Thoracic aorta (tissue), 2 donors: ENCODE results near the gene STX16. TPM values are rescaled to one million over a fixed set of nuclear protein-coding genes. Genes with fewer than 3 reads are reported as not detected.
"Not testable (repeated sequence)": the region's sequence is repeated elsewhere in the genome, so short reads cannot be mapped to it uniquely, and the experiment has no call there.

ENCODE experiments used
- ATAC-seq: fragments of 150-250 bp; one replicate; pipeline ENCODE4 v1.8.0; 2017; ENCODE audit warnings: low read depth; ENCODE audit not compliant: insufficient number of reproducible peaks, low FRiP score
- DNase-seq: peaks from one replicate; pipeline ENCODE4 v3.0.0-alpha.2; 2020; ENCODE audit warnings: low spot score
- H3K27ac ChIP-seq, 2 donors: fragments of 200-600 bp; sonication (generic); 1 replicate in 1 of 2; 2 replicates in 1 of 2; pipeline ENCODE4 v1.5.1; 2016; ENCODE audit warnings: mild to moderate bottlenecking in 2 of 2, moderate library complexity in 2 of 2
- H3K27me3 ChIP-seq: fragments of 200-600 bp; sonication (generic); replicated peaks from 2 replicates; pipeline ENCODE4 v1.6.0; 2016; ENCODE audit warnings: mild to moderate bottlenecking; ENCODE audit not compliant: insufficient read depth
- H3K36me3 ChIP-seq: fragments of 200-600 bp; sonication (generic); one replicate; pipeline ENCODE4 v1.5.1; 2016
- H3K4me1 ChIP-seq, 2 donors: fragments of 200-600 bp; sonication (generic); 1 replicate in 1 of 2; 2 replicates in 1 of 2; pipeline versions ENCODE4 v1.5.1 to v1.6.0; 2016; ENCODE audit warnings: low read depth in 2 of 2, mild to moderate bottlenecking in 1 of 2; ENCODE audit not compliant: control insufficient read depth in 1 of 2
- H3K4me3 ChIP-seq: fragments of 200-600 bp; sonication (generic); 2 replicates; pipeline ENCODE4 v1.5.1; 2016; ENCODE audit warnings: mild to moderate bottlenecking
- H3K9me3 ChIP-seq: fragments of 200-600 bp; sonication (generic); 2 replicates; pipeline ENCODE4 v1.5.1; 2016
- CTCF ChIP-seq: fragments of 200-600 bp; sonication (generic); IDR thresholded peaks from one replicate; pipeline ENCODE4 v1.5.1; 2019; ENCODE audit warnings: antibody characterized with exemption
- total RNA-seq, 2 donors: library from RNA; depleted of rRNA; stranded (reverse); fragments of >200 nt; gene quantifications; one replicate each; pipeline versions ENCODE4 v1.1.0 to v1.2.3, GENCODE V29; 2016

Gene STX16
- total RNA-seq, 2 donors from 2014 or later: 66.3 to 109 TPM

- Histone ChIP-seq H3K4me1 (peaks cover 7 to 38% of the 10 kb centered on the region in 2 donors), H3K27me3 (no peaks in the 10 kb centered on the region), H3K4me3 (no peak overlapping the region), H3K9me3 (no peaks in the 10 kb centered on the region), H3K36me3 (no peaks in the 10 kb centered on the region), H3K27ac (no peak overlapping the region)
- TF ChIP-seq CTCF: no peak
- ATAC-seq (no peak), DNase-seq (no peak)
Observed at GRCh38 chr20:58645412-58645968, 5.6 kb upstream of the STX16 start.

DNA sequence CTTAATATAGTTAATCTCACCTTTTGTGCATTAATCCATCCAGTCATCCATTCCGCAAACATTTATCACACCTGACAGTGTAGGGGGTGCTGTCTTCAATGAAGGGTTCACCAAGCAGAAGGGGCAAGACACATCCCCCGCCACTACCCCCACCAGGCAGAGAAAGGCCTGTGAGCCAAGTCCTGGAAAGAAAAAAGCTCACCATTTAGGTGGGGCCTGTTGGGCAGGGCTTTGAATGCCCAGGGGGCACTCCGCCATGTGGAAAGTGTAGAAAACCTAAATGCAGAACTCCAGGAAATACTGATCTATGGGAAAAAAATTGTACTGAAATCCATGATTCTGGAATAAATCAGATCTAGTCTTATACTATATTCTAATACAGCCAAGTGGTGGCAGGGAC is 4.8 kb upstream of the STX16 start:
- Histone ChIP-seq H3K27me3 (no peaks in the 10 kb centered on the region), H3K4me1 (peaks cover 7 to 38% of the 10 kb centered on the region in 2 donors), H3K27ac (no peak overlapping the region), H3K36me3 (no peaks in the 10 kb centered on the region), H3K4me3 (no peak overlapping the region), H3K9me3 (no peaks in the 10 kb centered on the region)
- DNase-seq (no peak), ATAC-seq (no peak)
- TF ChIP-seq CTCF: no peak

DNA sequence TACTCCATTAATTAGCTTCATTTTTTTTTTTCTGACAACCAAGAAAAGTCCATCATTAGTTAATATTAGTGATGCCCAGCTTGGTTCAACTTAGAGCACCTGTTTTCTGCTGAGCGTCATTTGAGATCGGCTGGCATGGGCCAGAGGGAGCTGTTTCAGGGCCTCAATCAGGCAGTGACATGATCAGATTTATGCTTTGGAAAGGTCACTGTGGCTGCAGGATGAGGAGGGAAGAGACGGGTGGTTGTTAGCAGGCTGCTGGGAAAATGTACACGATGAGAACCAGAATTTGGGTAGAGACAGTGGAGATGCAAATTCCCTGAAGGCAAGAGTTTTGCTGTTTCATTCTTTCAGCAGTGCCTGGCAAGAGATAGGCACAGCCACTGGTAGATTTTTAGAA is 4.4 kb upstream of the STX16 start:
- H3K36me3 ChIP-seq: no peaks in the 10 kb centered on the region
- peaks cover 7 to 38% of the 10 kb centered on the region in 2 donors for H3K4me1 ChIP-seq
- DNase-seq: no peak
- no peaks in the 10 kb centered on the region for H3K27me3 ChIP-seq
- H3K9me3 ChIP-seq: no peaks in the 10 kb centered on the region
- H3K4me3 ChIP-seq: no peak overlapping the region
- ATAC-seq: no peak
- no peak for TF ChIP-seq CTCF
- H3K27ac ChIP-seq: peak overlapping the region in 1 of 2 donors; percentile 67

- DNase-seq: no peak
- H3K27me3 ChIP-seq: no peaks in the 10 kb centered on the region
- no peaks in the 10 kb centered on the region for H3K36me3 ChIP-seq
- no peak for ATAC-seq
- no peaks in the 10 kb centered on the region for H3K9me3 ChIP-seq
- H3K27ac ChIP-seq: peak overlapping the region; percentile 61 to 67
- TF ChIP-seq CTCF: no peak
- no peak overlapping the region for H3K4me3 ChIP-seq
- peaks cover 7 to 38% of the 10 kb centered on the region in 2 donors for H3K4me1 ChIP-seq
Observed at GRCh38 chr20:58647162-58647795, 3.8 kb upstream of the STX16 start.

- TF ChIP-seq CTCF: no peak
- Histone ChIP-seq H3K36me3 (no peaks in the 10 kb centered on the region), H3K4me1 (peaks cover 11 to 45% of the 10 kb centered on the region in 2 donors), H3K27me3 (no peaks in the 10 kb centered on the region), H3K9me3 (no peaks in the 10 kb centered on the region), H3K4me3 (no peak overlapping the region), H3K27ac (peak overlapping the region; percentile 61 to 67)
- ATAC-seq: peak; percentile 58
- DNase-seq: no peak
Observed at GRCh38 chr20:58647796-58648501, 3.1 kb upstream of the STX16 start.

DNA sequence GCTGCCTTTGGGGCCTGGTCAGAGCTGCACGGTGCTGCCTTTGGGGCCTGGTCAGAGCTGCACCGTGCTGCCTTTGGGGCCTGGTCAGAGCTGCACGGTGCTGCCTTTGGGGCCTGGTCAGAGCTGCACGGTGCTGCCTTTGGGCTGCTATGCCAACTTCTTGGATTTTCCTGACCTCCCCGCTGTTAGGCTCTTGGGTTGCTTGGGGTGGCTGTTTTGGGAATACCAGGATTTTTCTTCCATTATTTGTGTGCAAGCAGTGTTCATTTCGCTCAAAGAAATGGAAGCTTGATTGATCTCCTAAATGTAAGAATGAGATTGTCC is 2.6 kb upstream of the STX16 start:
- ATAC-seq, H3K9me3 ChIP-seq, DNase-seq, H3K4me3 ChIP-seq, H3K27me3 ChIP-seq, H3K36me3 ChIP-seq: not testable (repeated sequence)
- H3K27ac ChIP-seq: peak overlapping the region in 1 of 2 donors; percentile 93
- peaks cover 16 to 50% of the 10 kb centered on the region in 2 donors for H3K4me1 ChIP-seq
